AG04450 (cell line): Measurements from ENCODE around the gene BLCAP. TPM values are rescaled to one million over a fixed set of nuclear protein-coding genes. Genes with fewer than 3 reads are reported as not detected.
"Not testable (repeated sequence)": the region's sequence is repeated elsewhere in the genome, so short reads cannot be mapped to it uniquely, and the experiment has no call there.

Source experiments
- CTCF ChIA-PET: fragments of 300-600, 350-600 bp; formaldehyde crosslinking; extraction: SDS; loops from one replicate; lab custom pipeline; 2022; ENCODE audit warnings: antibody characterized with exemption, inconsistent platforms; lab: Charles Lee
- POLR2A ChIA-PET: fragments of 350-600 bp; formaldehyde crosslinking; extraction: SDS; loops from one replicate; lab custom pipeline; 2021; ENCODE audit warnings: antibody characterized with exemption, inconsistent platforms; lab: Yijun Ruan, JAX
- DNase-seq: peaks from one replicate; pipeline ENCODE4 v3.0.0-alpha.2; 2011; ENCODE audit warnings: low read depth, low spot score
- H3K27ac ChIP-seq: one replicate; pipeline ENCODE4 v1.5.1; 2012; ENCODE audit warnings: low read depth, low read length, control low read depth
- H3K27me3 ChIP-seq: one replicate; pipeline ENCODE4 v1.6.0; 2012; ENCODE audit warnings: low read length; ENCODE audit not compliant: control insufficient read depth, insufficient read depth
- H3K4me3 ChIP-seq: 2 replicates; pipeline ENCODE4 v1.5.1; 2011; ENCODE audit warnings: mild to moderate bottlenecking, low read depth, low read length, control low read depth
- H3K9me3 ChIP-seq: 2 replicates; pipeline ENCODE4 v1.5.1; 2012; ENCODE audit warnings: low read length; ENCODE audit not compliant: control insufficient read depth, insufficient read depth
- CTCF ChIP-seq: IDR thresholded peaks from 2 replicates; pipeline ENCODE4 v1.5.1; 2011; ENCODE audit warnings: low read depth, low read length, control low read depth, inconsistent platforms
- polyA plus RNA-seq: library from polyadenylated mRNA; depleted of rRNA; stranded (reverse); fragments of >200 nt; gene quantifications from 2 replicates; pipeline ENCODE4 v1.2.3, GENCODE V29; 2011

Gene BLCAP
- polyA plus RNA-seq, 1 experiment, result 94.1 TPM

GRCh38 chr20:37541326-37541725 is 13.7 kb upstream of the BLCAP start:
- POLR2A ChIA-PET, result no interaction called here
- no peak overlapping the region for H3K27ac ChIP-seq

GRCh38 chr20:37540838-37541237 is 13.2 kb upstream of the BLCAP start:
- DNase-seq, POLR2A ChIA-PET, H3K4me3 ChIP-seq, H3K27ac ChIP-seq, H3K9me3 ChIP-seq: not testable (repeated sequence)
- CTCF ChIA-PET, result interaction anchor here (0.6 to 1.2 kb wide), 4 partner anchors 23 to 452 kb away, joined by 3 to 4 read pairs (median 3); no protein-coding TSS in a partner anchor
- peaks cover 11% of the 10 kb centered on the region for H3K27me3 ChIP-seq

More at GRCh38 chr20:37541326-37541725, 13.7 kb upstream of the BLCAP start:
- no peak for TF ChIP-seq CTCF
- no peak overlapping the region for H3K4me3 ChIP-seq
- no peaks in the 10 kb centered on the region for H3K9me3 ChIP-seq
- CTCF ChIA-PET, result interaction anchor here (0.6 to 1.2 kb wide), 5 partner anchors 23 to 451 kb away, joined by 3 to 4 read pairs (median 3); no protein-coding TSS in a partner anchor
- H3K27me3 ChIP-seq, result peaks cover 11% of the 10 kb centered on the region
- no peak for DNase-seq

GRCh38 chr20:37540001-37540400 is 12.3 kb upstream of the BLCAP start:
- POLR2A ChIA-PET, result no interaction called here
- no peak overlapping the region for H3K4me3 ChIP-seq
- no peaks in the 10 kb centered on the region for H3K9me3 ChIP-seq
- TF ChIP-seq CTCF, result no peak
- CTCF ChIA-PET, result interaction anchor here (0.7 to 1.6 kb wide), 2 partner anchors 270 to 678 kb away, joined by 3 to 11 read pairs; no protein-coding TSS in a partner anchor
- H3K27me3 ChIP-seq, result peaks cover 7% of the 10 kb centered on the region
- H3K27ac ChIP-seq, result no peak overlapping the region
- DNase-seq, result no peak

GRCh38 chr20:37539424-37539823 is 11.7 kb upstream of the BLCAP start:
- Histone ChIP-seq H3K27me3 (peaks cover 6% of the 10 kb centered on the region), H3K9me3 (no peaks in the 10 kb centered on the region), H3K4me3 (no peak overlapping the region), H3K27ac (no peak overlapping the region)
- CTCF ChIA-PET, result interaction anchor here (0.7 to 1.6 kb wide), 3 partner anchors 269 to 679 kb away, joined by 3 to 11 read pairs (median 5); no protein-coding TSS in a partner anchor
- no peak for DNase-seq
- POLR2A ChIA-PET, result no interaction called here
- TF ChIP-seq CTCF, result no peak

- no peak for TF ChIP-seq CTCF
- peaks cover 4% of the 10 kb centered on the region for H3K27me3 ChIP-seq
- no peak overlapping the region for H3K27ac ChIP-seq
- H3K4me3 ChIP-seq, result no peak overlapping the region
- no peaks in the 10 kb centered on the region for H3K9me3 ChIP-seq
- ChIA-PET POLR2A (interaction anchor here (0.6 kb wide), 1 partner anchor 158 kb away, joined by 3 read pairs; no protein-coding TSS in a partner anchor), CTCF (interaction anchor here (0.7 to 1.3 kb wide), 5 partner anchors 146 to 342 kb away, joined by 3 to 9 read pairs (median 4); no protein-coding TSS in a partner anchor)
- DNase-seq, result no peak
Measured at GRCh38 chr20:37538003-37538402, 10.3 kb upstream of the BLCAP start.
